Pancreas (tissue), 10 donors: ENCODE measurements around the gene CCND3. TPM values are rescaled to one million over a fixed set of nuclear protein-coding genes. Genes with fewer than 3 reads are reported as not detected.

Experiments used
- ATAC-seq, 4 donors: fragments of 200-7000 bp; cut with Tn5 transposase; one replicate each; pipeline versions ENCODE4 v1.8.0 to v1.9.1; 2020; ENCODE audit warnings: mild to moderate bottlenecking in 4 of 4, moderate library complexity in 4 of 4
- DNase-seq, 6 donors: peaks; one replicate each; pipeline ENCODE4 v3.0.0-alpha.2; 2020
- FAIRE-seq: peaks from 2 replicates; lab custom pipeline; 2012; peaks lifted over from hg19 to GRCh38; lab: Jason Lieb, UNC
- H3K27ac ChIP-seq, 4 donors: fragments of 200-600 bp; sonication (generic); 1 replicate in 3 of 4; 2 replicates in 1 of 4; pipeline versions ENCODE4 v1.5.0 to v1.8.0; 2020
- H3K27me3 ChIP-seq, 4 donors: fragments of 200-600 bp; one replicate each; pipeline ENCODE4 v1.8.0; 2021
- H3K36me3 ChIP-seq, 3 donors: fragments of 200-600 bp; sonication (generic) in 1 of 3; one replicate each; pipeline versions ENCODE4 v1.5.0 to v1.8.0; 2020 to 2021
- H3K4me1 ChIP-seq, 3 donors: fragments of 200-600 bp; one replicate each; pipeline ENCODE4 v1.8.0; 2021
- H3K4me3 ChIP-seq, 4 donors: fragments of 200-600 bp; sonication (generic) in 2 of 4; one replicate each; pipeline versions ENCODE4 v1.5.0 to v1.8.0; 2020 to 2021
- H3K9me3 ChIP-seq, 4 donors: fragments of 200-600 bp; one replicate each; pipeline ENCODE4 v1.8.0; 2021
- WGBS, 2 donors: extraction: QIAGEN DNeasy Blood & Tissue Kit; methylation state at CpG; one replicate each; pipeline ENCODE4 v1.1.7; 2013; 5-methylcytosine and 5-hydroxymethylcytosine counted together
- intact Hi-C, 3 donors: fragments of 100-400 bp; cut with DNase I; formaldehyde crosslinking; loops; one replicate each; pipeline versions ENCODE4 v1.11.1 to v1.14.2; 2022
- polyA plus RNA-seq, 2 donors: library from polyadenylated mRNA; stranded (reverse); fragments of 200-250 nt; gene quantifications; one replicate each; pipeline ENCODE4 v1.2.3, GENCODE V29; 2013
- total RNA-seq, 6 donors: library from RNA; stranded (reverse); fragmentation: NEBNext Ultra II Directional in 4 of 6; extraction: Animal tissue kit (Norgen Biotek cat#: 25700) in 4 of 6; gene quantifications; one replicate each; pipeline versions ENCODE4 v1.2.1 to v1.2.4, GENCODE V29; 2021 to 2023
- TF ChIP-seq, protein P1 (sequence below), 4 donors: fragments of 200-600 bp; sonication (generic) in 3 of 4; IDR thresholded peaks; one replicate each; pipeline versions ENCODE4 v1.5.0 to v1.8.0; 2021; ENCODE audit warnings: antibody characterized with exemption in 4 of 4
- donor health status: healthy with polysubstance abuse.
- donor health status: DM: no; HTN: no; CAD: no; lungs with moderate emphysema.
- donor health status: DM: no; HTN: no; CAD: no.
- donor health status: control.
- donor health status: control.
- donor health status: Bipolar disorder and iron deficiency.
- donor health status: DM: yes; HTN: yes; CAD: no.
- donor health status: DM: no; HTN: no; CAD: no.
- donor health status: DM: no; HTN: no; CAD: no.
- donor health status: DM: yes; HTN: yes; CAD: no.

The CCND3 gene
- total and polyA plus RNA-seq, 8 donors = 14.2 to 56.6 (median 23.1) TPM

DNA sequence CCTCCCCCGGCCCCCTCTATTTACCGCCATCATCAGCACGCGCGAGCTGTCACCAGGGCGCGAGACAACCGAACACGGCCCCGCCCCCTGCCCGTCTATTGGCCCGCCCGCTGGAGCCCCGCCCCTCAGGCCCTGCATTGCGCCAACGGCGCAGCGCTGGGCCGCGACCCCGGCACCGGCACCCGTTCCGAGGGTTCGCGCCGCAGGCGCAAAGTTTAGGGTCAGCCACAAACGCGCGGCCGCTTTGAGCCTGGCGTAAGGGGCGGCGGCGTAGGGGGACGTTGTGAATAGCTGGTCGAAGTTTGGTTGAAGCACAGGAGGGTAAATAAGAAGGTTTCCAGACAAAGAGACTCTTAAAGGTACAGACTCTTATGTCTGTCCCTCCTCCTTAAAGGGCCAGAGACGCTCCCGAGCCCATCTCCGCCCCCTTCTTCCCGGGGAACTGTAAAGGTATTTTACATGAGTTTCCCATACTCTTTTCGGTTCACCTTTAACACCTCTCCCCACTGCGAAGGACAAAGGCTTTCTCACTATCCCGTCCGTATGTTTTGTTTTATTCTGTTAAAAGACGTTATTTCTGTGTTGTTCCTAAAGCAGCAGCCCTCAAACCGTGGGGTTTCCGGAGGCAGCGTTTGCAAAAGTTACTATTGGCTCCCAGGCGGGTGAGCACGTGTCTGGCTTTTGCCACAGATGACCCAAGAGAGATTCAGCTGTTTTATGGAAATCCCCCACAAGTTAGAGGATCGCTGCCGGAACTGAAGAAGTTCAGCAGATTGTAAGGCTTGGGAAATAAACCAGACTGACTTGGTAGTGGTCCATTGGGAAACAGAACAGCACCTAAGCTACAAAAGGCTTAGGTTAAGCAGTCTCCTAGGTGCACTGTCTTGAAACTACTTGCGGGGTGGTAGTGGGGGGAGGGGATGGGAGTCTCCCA is 46.0 kb downstream of the CCND3 start, which contains the start of gene USP49:
Gene USP49, minus strand, starts transcription at position 76 of the 934 bp plus-strand sequence. CDS start 88,392 bp downstream, outside the sequence.
- Histone ChIP-seq H3K27me3 (no peaks in the 10 kb centered on the region), H3K4me3 (peak within 1 kb of the TSS; percentile 34 to 82 (median 59)), H3K9me3 (no peaks in the 10 kb centered on the region), H3K4me1 (peaks cover 0 to 9% (median 0%) of the 10 kb centered on the region in 3 donors), H3K27ac (peak within 1 kb of the TSS in 3 of 4 donors; percentile 27 to 80 (median 80)), H3K36me3 (no peaks in the 10 kb centered on the region)
- no peak for FAIRE-seq
- peak; percentile 82 to 93 (median 87) for DNase-seq
- intact Hi-C loops = no loop called here
- peak; percentile 97 to 99 (median 98) for ATAC-seq
- 1% methylated on average over 54 to 55 of the region's 55 CpGs for WGBS, 2 donors
- TF ChIP-seq, protein P1, sequence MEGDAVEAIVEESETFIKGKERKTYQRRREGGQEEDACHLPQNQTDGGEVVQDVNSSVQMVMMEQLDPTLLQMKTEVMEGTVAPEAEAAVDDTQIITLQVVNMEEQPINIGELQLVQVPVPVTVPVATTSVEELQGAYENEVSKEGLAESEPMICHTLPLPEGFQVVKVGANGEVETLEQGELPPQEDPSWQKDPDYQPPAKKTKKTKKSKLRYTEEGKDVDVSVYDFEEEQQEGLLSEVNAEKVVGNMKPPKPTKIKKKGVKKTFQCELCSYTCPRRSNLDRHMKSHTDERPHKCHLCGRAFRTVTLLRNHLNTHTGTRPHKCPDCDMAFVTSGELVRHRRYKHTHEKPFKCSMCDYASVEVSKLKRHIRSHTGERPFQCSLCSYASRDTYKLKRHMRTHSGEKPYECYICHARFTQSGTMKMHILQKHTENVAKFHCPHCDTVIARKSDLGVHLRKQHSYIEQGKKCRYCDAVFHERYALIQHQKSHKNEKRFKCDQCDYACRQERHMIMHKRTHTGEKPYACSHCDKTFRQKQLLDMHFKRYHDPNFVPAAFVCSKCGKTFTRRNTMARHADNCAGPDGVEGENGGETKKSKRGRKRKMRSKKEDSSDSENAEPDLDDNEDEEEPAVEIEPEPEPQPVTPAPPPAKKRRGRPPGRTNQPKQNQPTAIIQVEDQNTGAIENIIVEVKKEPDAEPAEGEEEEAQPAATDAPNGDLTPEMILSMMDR (IDR thresholded peaks at IDR 0.05) = no peak

DNA sequence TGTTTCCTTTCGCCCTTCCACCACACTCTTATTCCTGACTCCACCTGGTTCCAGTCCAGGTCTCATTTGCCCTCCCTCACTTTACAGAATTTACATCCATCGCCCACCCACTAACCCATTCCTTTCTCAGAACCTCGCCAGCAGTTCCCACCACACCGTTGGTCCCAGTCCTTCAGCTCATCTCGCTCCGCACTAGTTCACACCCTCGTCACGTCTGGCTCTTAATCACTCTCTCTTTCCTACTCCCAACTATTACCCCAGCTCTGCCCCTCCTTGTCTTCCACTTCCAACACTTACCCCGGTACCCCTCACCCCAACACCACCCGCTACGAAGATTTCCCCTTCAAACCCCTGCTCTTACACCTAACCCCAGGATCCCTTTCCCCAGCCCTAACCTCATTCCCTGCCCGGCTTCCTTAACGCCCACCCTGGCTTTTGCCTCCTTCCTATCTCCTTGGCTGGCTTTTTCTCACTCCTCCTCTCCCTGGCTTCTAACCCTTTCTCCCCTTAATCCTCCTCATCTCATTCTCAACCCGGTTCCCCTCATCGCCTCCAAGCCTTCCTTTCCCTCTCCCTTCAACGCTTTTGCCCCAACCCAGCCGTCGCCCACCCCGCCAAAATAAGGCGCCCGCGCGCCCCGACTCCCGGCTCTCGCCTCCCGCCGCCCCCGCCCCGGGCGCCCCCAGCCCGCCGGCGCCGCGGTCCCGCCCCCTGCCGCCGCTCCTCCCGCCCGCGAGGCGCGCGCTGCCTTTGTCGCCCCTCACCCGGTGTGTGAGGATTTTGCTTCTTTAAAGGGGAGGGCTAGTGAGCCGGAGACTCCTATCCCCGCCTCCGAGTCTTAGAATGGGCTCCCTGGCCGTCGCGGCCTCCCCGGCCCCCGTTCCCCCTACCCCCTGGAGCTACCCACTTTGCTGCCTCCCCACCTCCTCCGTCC is 47.0 kb downstream of the CCND3 start:
- TF ChIP-seq, protein P1 (IDR thresholded peaks at IDR 0.05) = no peak
- no peaks in the 10 kb centered on the region for H3K36me3 ChIP-seq
- ATAC-seq = peak; percentile 69 to 71 (median 70)
- FAIRE-seq = no peak
- H3K4me1 ChIP-seq = peaks cover 0 to 9% (median 0%) of the 10 kb centered on the region in 3 donors
- H3K4me3 ChIP-seq = peak overlapping the region; percentile 34 to 82 (median 59)
- H3K9me3 ChIP-seq = no peaks in the 10 kb centered on the region
- DNase-seq = peak in 2 of 6 donors; percentile 22 to 74
- intact Hi-C loops = no loop called here
- H3K27ac ChIP-seq = peak overlapping the region in 1 of 4 donors; percentile 80
- H3K27me3 ChIP-seq = no peaks in the 10 kb centered on the region
- WGBS, 2 donors = 3% methylated on average over 36 to 56 of the region's 56 CpGs

DNA sequence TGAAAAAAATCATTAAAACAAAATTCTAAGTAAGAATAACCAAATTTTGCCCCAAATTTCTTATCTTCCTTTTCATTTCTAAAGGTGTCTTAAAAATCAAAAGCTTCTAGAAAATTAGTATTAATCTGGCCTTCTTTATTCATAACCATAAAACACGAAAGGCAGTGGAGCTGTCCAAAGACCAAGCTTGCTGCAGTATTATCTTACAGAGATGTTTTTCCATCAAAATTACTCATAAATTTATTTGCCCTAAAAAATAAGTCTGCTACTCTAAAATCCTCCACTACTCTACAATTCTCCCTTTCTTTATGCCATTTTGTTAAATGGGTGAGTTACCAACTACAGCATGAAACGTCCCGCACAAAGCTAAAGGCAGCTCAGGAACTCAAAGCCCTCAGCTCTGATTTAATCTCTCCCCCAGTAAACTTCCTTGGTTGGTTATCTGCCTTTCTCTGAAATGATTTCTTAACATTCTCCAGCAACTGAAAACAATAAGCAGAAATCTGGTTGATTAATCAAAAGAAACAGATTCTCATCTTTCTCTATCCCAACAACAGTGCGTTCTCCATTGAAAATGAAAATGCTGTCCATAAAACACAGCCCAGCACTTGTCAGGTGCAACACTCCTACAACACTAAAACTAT is 48.6 kb downstream of the CCND3 start:
- DNase-seq (no peak), ATAC-seq (no peak), FAIRE-seq (no peak)
- H3K27ac ChIP-seq = no peak overlapping the region
- H3K4me1 ChIP-seq = peaks cover 0 to 9% (median 0%) of the 10 kb centered on the region in 3 donors
- 80 to 83% methylated on average over 4 of the region's 4 CpGs for WGBS, 2 donors
- no peak overlapping the region for H3K4me3 ChIP-seq
- no peaks in the 10 kb centered on the region for H3K27me3 ChIP-seq
- intact Hi-C loops = no loop called here
- no peaks in the 10 kb centered on the region for H3K36me3 ChIP-seq
- no peaks in the 10 kb centered on the region for H3K9me3 ChIP-seq
- TF ChIP-seq, protein P1 (IDR thresholded peaks at IDR 0.05) = no peak

DNA sequence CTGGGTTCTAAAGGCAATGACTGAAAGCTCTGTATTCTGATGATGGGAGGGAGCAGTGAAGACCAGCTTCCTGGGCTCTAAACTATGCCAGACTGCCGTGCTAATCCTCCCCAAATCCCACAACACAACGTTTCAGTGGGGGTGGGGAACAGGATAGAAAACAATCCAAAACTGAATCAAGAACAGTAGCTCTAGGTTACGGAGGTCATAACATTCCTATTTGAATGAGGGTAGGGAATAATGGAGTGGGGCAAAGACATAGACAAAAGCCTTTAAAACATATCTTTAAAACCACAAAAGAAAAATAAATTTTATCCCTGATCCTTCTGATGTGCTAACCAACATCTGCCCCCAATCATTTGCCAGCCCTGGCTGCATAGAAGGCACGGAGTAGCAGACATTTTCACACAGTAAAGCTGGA is 54.3 kb downstream of the CCND3 start:
- intact Hi-C loops = no loop called here
- Histone ChIP-seq H3K4me3 (no peak overlapping the region), H3K4me1 (peaks cover 0 to 2% (median 0%) of the 10 kb centered on the region in 3 donors), H3K36me3 (no peaks in the 10 kb centered on the region), H3K27me3 (no peaks in the 10 kb centered on the region), H3K27ac (no peak overlapping the region), H3K9me3 (no peaks in the 10 kb centered on the region)
- ATAC-seq (no peak), DNase-seq (no peak), FAIRE-seq (no peak)
- 69 to 72% methylated on average over 4 of the region's 4 CpGs for WGBS, 2 donors
- TF ChIP-seq, protein P1 (IDR thresholded peaks at IDR 0.05) = no peak
